ENCODE results near the gene TMEM225B. TPM values are rescaled to one million over a fixed set of nuclear protein-coding genes. Genes with fewer than 3 reads are reported as not detected.

The TMEM225B gene
- total and polyA plus RNA-seq, 2 of the 4 experiments (the other 2 are of a cell fraction) = 0.32 to 0.54 TPM

DNA sequence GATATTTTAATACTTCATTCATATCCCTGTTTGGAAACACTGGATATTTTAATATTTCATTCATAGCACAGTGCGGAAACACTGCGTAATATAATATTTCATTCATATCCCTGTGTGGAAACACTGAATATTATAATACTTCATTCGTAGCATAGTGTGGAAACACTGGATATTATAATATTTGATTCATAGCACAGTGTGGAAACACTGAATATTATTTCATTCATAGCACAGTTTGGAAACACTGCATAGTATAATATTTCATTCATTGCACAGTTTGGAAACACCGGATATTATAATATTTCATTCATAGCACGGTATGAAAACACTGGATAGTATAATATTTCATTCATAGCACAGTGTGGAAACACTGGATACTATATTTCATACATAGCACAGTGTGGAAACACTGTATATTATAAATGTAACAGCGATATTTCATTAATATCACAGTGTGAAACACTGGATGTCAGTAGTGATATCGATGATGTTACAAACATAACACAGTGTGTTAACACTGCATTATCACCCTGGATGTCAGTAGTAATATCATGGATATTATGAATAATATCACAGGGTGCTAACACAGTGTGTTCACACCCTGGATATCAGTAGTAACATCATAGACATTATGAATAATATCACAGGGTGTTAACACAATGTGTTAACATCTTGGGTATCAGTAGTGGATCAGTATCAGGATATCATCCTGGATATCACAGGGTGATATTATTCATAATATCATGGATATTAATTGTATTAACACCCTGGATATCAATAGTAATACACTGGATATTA, 2.9 kb upstream of the TMEM225B start:
- no peak for TF ChIP-seq SMC3 (IDR thresholded peaks at IDR 0.05; ENCODE audit: low read depth, low read length)
- TF ChIP-seq FOS (IDR thresholded peaks at IDR 0.05; ENCODE audit: low read depth, low read length) = no peak
- TF ChIP-seq, protein P1, sequence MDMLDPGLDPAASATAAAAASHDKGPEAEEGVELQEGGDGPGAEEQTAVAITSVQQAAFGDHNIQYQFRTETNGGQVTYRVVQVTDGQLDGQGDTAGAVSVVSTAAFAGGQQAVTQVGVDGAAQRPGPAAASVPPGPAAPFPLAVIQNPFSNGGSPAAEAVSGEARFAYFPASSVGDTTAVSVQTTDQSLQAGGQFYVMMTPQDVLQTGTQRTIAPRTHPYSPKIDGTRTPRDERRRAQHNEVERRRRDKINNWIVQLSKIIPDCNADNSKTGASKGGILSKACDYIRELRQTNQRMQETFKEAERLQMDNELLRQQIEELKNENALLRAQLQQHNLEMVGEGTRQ (IDR thresholded peaks at IDR 0.05; ENCODE audit: low read depth, low read length) = no peak
- TF ChIP-seq MAFK (IDR thresholded peaks at IDR 0.05; ENCODE audit: low read depth, low read length) = no peak
- TF ChIP-seq CEBPB (IDR thresholded peaks at IDR 0.05; ENCODE audit: low read depth, low read length) = no peak
- TF ChIP-seq, protein P2, sequence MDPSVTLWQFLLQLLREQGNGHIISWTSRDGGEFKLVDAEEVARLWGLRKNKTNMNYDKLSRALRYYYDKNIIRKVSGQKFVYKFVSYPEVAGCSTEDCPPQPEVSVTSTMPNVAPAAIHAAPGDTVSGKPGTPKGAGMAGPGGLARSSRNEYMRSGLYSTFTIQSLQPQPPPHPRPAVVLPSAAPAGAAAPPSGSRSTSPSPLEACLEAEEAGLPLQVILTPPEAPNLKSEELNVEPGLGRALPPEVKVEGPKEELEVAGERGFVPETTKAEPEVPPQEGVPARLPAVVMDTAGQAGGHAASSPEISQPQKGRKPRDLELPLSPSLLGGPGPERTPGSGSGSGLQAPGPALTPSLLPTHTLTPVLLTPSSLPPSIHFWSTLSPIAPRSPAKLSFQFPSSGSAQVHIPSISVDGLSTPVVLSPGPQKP (IDR thresholded peaks at IDR 0.05; ENCODE audit: borderline replicate concordance, low read depth, low read length) = no peak
- no peak for TF ChIP-seq RAD21 (IDR thresholded peaks at IDR 0.05; ENCODE audit: low read length)
- TF ChIP-seq MXI1 (IDR thresholded peaks at IDR 0.05; ENCODE audit: borderline replicate concordance, low read depth, low read length) = no peak
- no peak for TF ChIP-seq RFX5 (IDR thresholded peaks at IDR 0.05; ENCODE audit: low read depth, low read length)
- TF ChIP-seq, protein P3, sequence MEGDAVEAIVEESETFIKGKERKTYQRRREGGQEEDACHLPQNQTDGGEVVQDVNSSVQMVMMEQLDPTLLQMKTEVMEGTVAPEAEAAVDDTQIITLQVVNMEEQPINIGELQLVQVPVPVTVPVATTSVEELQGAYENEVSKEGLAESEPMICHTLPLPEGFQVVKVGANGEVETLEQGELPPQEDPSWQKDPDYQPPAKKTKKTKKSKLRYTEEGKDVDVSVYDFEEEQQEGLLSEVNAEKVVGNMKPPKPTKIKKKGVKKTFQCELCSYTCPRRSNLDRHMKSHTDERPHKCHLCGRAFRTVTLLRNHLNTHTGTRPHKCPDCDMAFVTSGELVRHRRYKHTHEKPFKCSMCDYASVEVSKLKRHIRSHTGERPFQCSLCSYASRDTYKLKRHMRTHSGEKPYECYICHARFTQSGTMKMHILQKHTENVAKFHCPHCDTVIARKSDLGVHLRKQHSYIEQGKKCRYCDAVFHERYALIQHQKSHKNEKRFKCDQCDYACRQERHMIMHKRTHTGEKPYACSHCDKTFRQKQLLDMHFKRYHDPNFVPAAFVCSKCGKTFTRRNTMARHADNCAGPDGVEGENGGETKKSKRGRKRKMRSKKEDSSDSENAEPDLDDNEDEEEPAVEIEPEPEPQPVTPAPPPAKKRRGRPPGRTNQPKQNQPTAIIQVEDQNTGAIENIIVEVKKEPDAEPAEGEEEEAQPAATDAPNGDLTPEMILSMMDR (conservative IDR thresholded peaks at IDR 0.05; ENCODE audit: low read depth, low read length) = no peak
- TF ChIP-seq BHLHE40 (IDR thresholded peaks at IDR 0.05; ENCODE audit: low read depth, low read length) = no peak
- TF ChIP-seq MAZ (IDR thresholded peaks at IDR 0.05; ENCODE audit: borderline replicate concordance, low read depth, low read length) = no peak
- no peak for TF ChIP-seq CHD1 (IDR thresholded peaks at IDR 0.05; ENCODE audit: low read depth, low read length)
- TF ChIP-seq POLR2A (IDR thresholded peaks at IDR 0.05; ENCODE audit: low read depth, low read length) = no peak
- TF ChIP-seq RCOR1 (IDR thresholded peaks at IDR 0.05; ENCODE audit: insufficient replicate concordance, low read length) = no peak
- TF ChIP-seq NFE2L2 (IDR thresholded peaks at IDR 0.05; ENCODE audit: low read depth, low read length) = no peak
- Histone ChIP-seq H3K36me3 (ENCODE audit: control insufficient read depth, insufficient read depth, low read length) (no peaks in the 10 kb centered on the region), H3K9me3 (ENCODE audit: control insufficient read depth, insufficient read depth, low read length) (no peaks in the 10 kb centered on the region), H3K79me1 (ENCODE audit: low read depth in 1 of 2, low read length in 2 of 2) (no peaks in the 10 kb centered on the region), H4K5ac (ENCODE audit: low read depth, low read length) (no peak overlapping the region), H2AK9ac (replicated peaks; ENCODE audit: low read depth, low read length, poor library complexity) (no peak overlapping the region), H4K91ac (ENCODE audit: insufficient read depth, low read depth, low read length) (no peak overlapping the region), H2BK15ac (ENCODE audit: low read depth, low read length) (no peak overlapping the region), H2BK120ac (ENCODE audit: low read depth, low read length) (no peak overlapping the region), H2BK5ac (ENCODE audit: low read depth, low read length, poor library complexity, severe bottlenecking) (no peak overlapping the region), H3K4ac (ENCODE audit: low read depth, low read length) (no peak overlapping the region), H3K4me3 (ENCODE audit: insufficient read depth, low read depth, low read length) (no peak overlapping the region), H4K8ac (ENCODE audit: low read depth in 2 of 2, low read length in 2 of 2) (no peak overlapping the region), H3K9me1 (ENCODE audit: insufficient read depth, low read length) (no peaks in the 10 kb centered on the region), H3K9ac (ENCODE audit: low read depth, low read length) (no peak overlapping the region), H3K4me1 (ENCODE audit: control insufficient read depth, insufficient read depth, low read length) (no peaks in the 10 kb centered on the region), H3K27me3 (ENCODE audit: control insufficient read depth, insufficient read depth, low read length) (no peaks in the 10 kb centered on the region), H2BK20ac (ENCODE audit: low read depth, low read length) (no peak overlapping the region), H2AK5ac (ENCODE audit: low read depth, low read length) (no peak overlapping the region), H3K18ac (ENCODE audit: low read depth, low read length) (no peak overlapping the region), H3K23ac (ENCODE audit: low read depth, low read length) (no peak overlapping the region), H3K56ac (ENCODE audit: extremely low read depth, insufficient read depth, low read length) (no peak overlapping the region), H2AFZ (replicated peaks; ENCODE audit: low read length, poor library complexity) (no peak overlapping the region), H3K4me2 (ENCODE audit: low read depth, low read length) (no peak overlapping the region), H4K20me1 (ENCODE audit: insufficient read depth, low read length) (no peaks in the 10 kb centered on the region), H3K27ac (ENCODE audit: insufficient read depth, low read length) (no peak overlapping the region), H3K14ac (replicated peaks; ENCODE audit: low read depth, low read length) (no peak overlapping the region)
- no TSS peak for BruUV-seq (replicated peaks)
- dilution Hi-C loops (cut with HindIII; ENCODE audit: low sequenced_read_pairs, unreplicated experiment) = no loop called here
- no CpG with 5 or more reads among the region's 7 CpGs for WGBS, 2 experiments (ENCODE audit: extremely low coverage in 2 of 2, insufficient read length in 1 of 2)
- intact Hi-C loops (cut with micrococcal nuclease) = no loop called here
- in situ Hi-C loops (cut with MboI; ENCODE audit: low sequenced_read_pairs) = no loop called here
- DNase-seq (no peak), ATAC-seq (ENCODE audit: low read depth) (no peak)
- ChIA-PET POLR2A (ENCODE audit: unreplicated experiment) (no interaction called here), CTCF (no interaction called here)

All from IMR-90 (cell line).